ENCODE data around the gene BTBD9. TPM values are rescaled to one million over a fixed set of nuclear protein-coding genes. Genes with fewer than 3 reads are reported as not detected.
"Not testable (repeated sequence)": the region's sequence is repeated elsewhere in the genome, so short reads cannot be mapped to it uniquely, and the experiment has no call there.

The BTBD9 gene
- total RNA-seq, 1 experiment from 2014 or later = 4.9 TPM

- no peak for DNase-seq (ENCODE audit: extremely low read depth, low read depth)
Measured at GRCh38 chr6:38142178-38142902, 497.4 kb downstream of the BTBD9 start.

- no peak for DNase-seq (ENCODE audit: extremely low read depth, low read depth)
Measured at GRCh38 chr6:38141716-38142115, 498.0 kb downstream of the BTBD9 start.

- no peak for DNase-seq (ENCODE audit: extremely low read depth, low read depth)
Measured at GRCh38 chr6:38141085-38141484, 498.6 kb downstream of the BTBD9 start.

GRCh38 chr6:38138374-38138773 is 501.4 kb downstream of the BTBD9 start:
- no peak for DNase-seq (ENCODE audit: extremely low read depth, low read depth)

GRCh38 chr6:38137608-38138265 is 502.0 kb downstream of the BTBD9 start:
- DNase-seq (ENCODE audit: extremely low read depth, low read depth) = no peak

GRCh38 chr6:38136547-38136946 is 503.2 kb downstream of the BTBD9 start:
- DNase-seq (ENCODE audit: extremely low read depth, low read depth) = no peak

GRCh38 chr6:38134704-38135088 is 505.0 kb downstream of the BTBD9 start:
- DNase-seq (ENCODE audit: extremely low read depth, low read depth) = no peak

GRCh38 chr6:38133932-38134703 is 505.6 kb downstream of the BTBD9 start:
- DNase-seq (ENCODE audit: extremely low read depth, low read depth) = no peak

GRCh38 chr6:38131527-38131965 is 508.2 kb downstream of the BTBD9 start:
- no peak for DNase-seq (ENCODE audit: extremely low read depth, low read depth)

GRCh38 chr6:38127284-38127683 is 512.4 kb downstream of the BTBD9 start:
- no peak for DNase-seq (ENCODE audit: extremely low read depth, low read depth)

- not testable (repeated sequence) for DNase-seq (ENCODE audit: extremely low read depth, low read depth)
Measured at GRCh38 chr6:38124224-38124926, 515.4 kb downstream of the BTBD9 start.

- DNase-seq (ENCODE audit: extremely low read depth, low read depth) = no peak
Measured at GRCh38 chr6:38119516-38119915, 520.2 kb downstream of the BTBD9 start.

GRCh38 chr6:38118791-38119365 is 520.9 kb downstream of the BTBD9 start:
- DNase-seq (ENCODE audit: extremely low read depth, low read depth) = no peak

Small RNA genes lying within 50 kb of the gene (small RNA-seq; reads per million reads assigned to genes)
- gene RF00019 (0 reads per million in 2 experiments), gene RF00279 (0 to 0.06 reads per million in 2 experiments)

Other genes starting within 250 kb of the BTBD9 start
- 218 and 228 TPM in 2 replicates for gene GLO1, start 63.2 kb upstream of the BTBD9 start, total RNA-seq (2014; rRNA removed; shearing (Covaris generic))
- not detected in 2 replicates for gene DNAH8, start 75.4 kb upstream of the BTBD9 start, total RNA-seq (2014; rRNA removed; shearing (Covaris generic))